NCI-H146 (cell line): ENCODE data around the gene LTB.
"Not testable (repeated sequence)": the region's sequence is repeated elsewhere in the genome, so short reads cannot be mapped to it uniquely, and the experiment has no call there.

Experiments used
- DNase-seq: peaks from one replicate; lab custom pipeline; 2025; lab: John Stamatoyannopoulos, UW

Gene LTB

GRCh38 chr6:31575335-31575901 is 6.8 kb downstream of the LTB start, which contains the start of gene TNF:
TNF (plus strand) TSS chr6:31575565; CDS start chr6:31575742, 177 bp downstream.
- DNase-seq: no peak

GRCh38 chr6:31574106-31575061 is 7.8 kb downstream of the LTB start:
- DNase-seq: no peak

GRCh38 chr6:31573239-31574105 is 8.8 kb downstream of the LTB start:
- DNase-seq: no peak

- DNase-seq: no peak
Measured at GRCh38 chr6:31572041-31572911, 9.9 kb downstream of the LTB start, which contains the start of gene LTA. LTA (plus strand) TSS chr6:31572289; CDS start chr6:31572743, 454 bp downstream.

- DNase-seq: no peak
Measured at GRCh38 chr6:31569861-31570536, 12.2 kb downstream of the LTB start.

GRCh38 chr6:31568537-31568961 is 13.7 kb downstream of the LTB start:
- no peak for DNase-seq

- DNase-seq: no peak
Measured at GRCh38 chr6:31567531-31568370, 14.5 kb downstream of the LTB start.

GRCh38 chr6:31560697-31561058 is 21.5 kb downstream of the LTB start:
- no peak for DNase-seq

GRCh38 chr6:31559958-31560696 is 22.1 kb downstream of the LTB start:
- DNase-seq: no peak

- DNase-seq: no peak
Measured at GRCh38 chr6:31559606-31559957, 22.6 kb downstream of the LTB start.

GRCh38 chr6:31558631-31559500 is 23.4 kb downstream of the LTB start:
- no peak for DNase-seq

- no peak for DNase-seq
Measured at GRCh38 chr6:31558318-31558625, 24.0 kb downstream of the LTB start.

GRCh38 chr6:31557443-31558317 is 24.5 kb downstream of the LTB start:
- no peak for DNase-seq

- no peak for DNase-seq
Measured at GRCh38 chr6:31556307-31556706, 25.9 kb downstream of the LTB start.

GRCh38 chr6:31551371-31551770 is 30.9 kb downstream of the LTB start:
- not testable (repeated sequence) for DNase-seq

- no peak for DNase-seq
Measured at GRCh38 chr6:31548544-31548873, 33.7 kb downstream of the LTB start.

- no peak for DNase-seq
Measured at GRCh38 chr6:31547727-31548543, 34.3 kb downstream of the LTB start.
